GM21786 (cell line): ENCODE results near the gene ATP6V0A4.
"Not testable (repeated sequence)": the region's sequence is repeated elsewhere in the genome, so short reads cannot be mapped to it uniquely, and the experiment has no call there.

ENCODE experiments used
- ATAC-seq: cut with Tn5 transposase; IDR thresholded peaks from one replicate; pipeline ENCODE4 v1.9.1; 2021; ENCODE audit not compliant: unreplicated experiment

ATP6V0A4 gene

GRCh38 chr7:138804618-138805017, 6.6 kb upstream of the ATP6V0A4 start:
- no peak for ATAC-seq

GRCh38 chr7:138802706-138803105, 4.7 kb upstream of the ATP6V0A4 start:
- ATAC-seq = no peak

DNA sequence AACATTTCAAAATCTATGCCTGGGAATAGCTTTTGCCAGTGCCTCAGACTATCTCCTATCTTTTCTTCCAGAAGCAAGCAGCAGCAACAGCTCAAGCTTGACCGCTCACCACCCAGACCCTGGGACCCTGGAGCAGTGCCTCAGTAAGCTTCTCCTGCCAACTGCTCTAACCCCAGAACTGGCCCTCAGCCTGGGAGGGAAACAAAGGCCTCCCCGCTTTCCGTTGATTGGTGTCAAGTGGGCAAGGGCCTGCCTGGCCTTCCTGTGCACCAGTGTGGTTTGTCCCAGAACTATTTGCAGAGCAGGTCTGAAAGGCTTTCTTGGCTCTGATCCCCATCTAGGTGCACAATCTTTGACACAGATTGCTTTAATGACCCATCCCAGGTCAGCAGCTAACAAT, 3.3 kb upstream of the ATP6V0A4 start:
- ATAC-seq = no peak

- no peak for ATAC-seq
Measured at GRCh38 chr7:138799336-138800000, 1.5 kb upstream of the ATP6V0A4 start.

DNA sequence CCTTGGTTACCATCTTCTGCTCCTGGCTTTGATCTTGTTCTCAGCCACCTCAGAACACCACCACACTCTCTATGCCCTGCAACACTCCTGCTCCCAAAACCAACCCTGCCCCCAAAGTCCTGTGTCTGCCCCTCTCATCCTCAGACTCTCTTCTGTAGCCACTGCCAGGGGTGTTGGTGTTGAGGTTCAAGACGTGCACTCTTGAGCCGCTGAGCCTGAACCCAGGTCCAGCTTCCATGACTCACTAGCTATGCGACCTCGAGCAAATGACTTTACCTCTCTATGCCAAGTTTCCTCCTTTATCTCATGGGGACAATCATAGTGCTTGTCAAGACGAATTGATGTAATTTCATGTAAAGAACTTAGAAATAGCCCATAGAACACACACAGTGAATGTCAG, 840 bp upstream of the ATP6V0A4 start:
- no peak for ATAC-seq

DNA sequence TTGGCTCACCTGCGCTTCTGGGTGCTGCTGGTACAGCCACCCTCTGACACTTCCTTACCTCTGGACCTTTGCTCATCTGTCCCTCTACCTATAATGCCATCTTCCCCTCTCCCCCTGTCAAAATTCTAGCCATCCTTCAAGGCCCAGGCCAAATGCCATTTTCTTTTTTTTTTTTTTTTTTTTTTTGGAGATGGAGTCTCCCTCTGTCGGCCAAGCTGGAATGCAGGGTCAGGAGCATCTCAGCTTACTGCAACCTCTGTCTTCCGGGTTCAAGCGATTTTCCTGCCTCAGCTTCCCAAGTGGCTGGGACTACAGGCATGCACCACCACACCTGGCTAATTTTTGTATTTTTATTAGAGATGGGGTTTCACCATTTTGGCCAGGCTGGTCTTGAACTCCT, 950 bp downstream of the ATP6V0A4 start:
- not testable (repeated sequence) for ATAC-seq

GRCh38 chr7:138796038-138796615, 1.9 kb downstream of the ATP6V0A4 start:
- ATAC-seq = no peak

GRCh38 chr7:138785587-138786437, 12.2 kb downstream of the ATP6V0A4 start:
- ATAC-seq = no peak

DNA sequence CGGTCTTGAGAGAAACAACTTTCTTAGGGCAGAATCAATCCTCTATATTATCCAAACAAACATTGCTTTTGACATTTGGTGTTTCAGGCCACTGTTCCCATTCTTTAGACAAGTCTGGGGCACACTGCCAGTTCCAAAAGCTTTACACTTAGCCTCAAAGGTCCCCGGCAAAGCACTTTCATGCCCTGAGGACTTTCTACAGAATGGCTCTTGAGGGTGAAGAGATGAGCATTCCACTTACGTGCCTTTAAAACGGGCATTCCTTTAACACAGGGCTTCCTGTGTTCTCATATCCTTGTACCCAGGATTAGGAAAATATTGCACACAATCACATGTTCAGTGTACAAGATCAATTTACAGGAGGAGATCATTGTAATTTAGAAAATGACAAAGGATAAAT, 13.3 kb downstream of the ATP6V0A4 start:
- no peak for ATAC-seq

- no peak for ATAC-seq
Measured at GRCh38 chr7:138781004-138781403, 17.0 kb downstream of the ATP6V0A4 start.

DNA sequence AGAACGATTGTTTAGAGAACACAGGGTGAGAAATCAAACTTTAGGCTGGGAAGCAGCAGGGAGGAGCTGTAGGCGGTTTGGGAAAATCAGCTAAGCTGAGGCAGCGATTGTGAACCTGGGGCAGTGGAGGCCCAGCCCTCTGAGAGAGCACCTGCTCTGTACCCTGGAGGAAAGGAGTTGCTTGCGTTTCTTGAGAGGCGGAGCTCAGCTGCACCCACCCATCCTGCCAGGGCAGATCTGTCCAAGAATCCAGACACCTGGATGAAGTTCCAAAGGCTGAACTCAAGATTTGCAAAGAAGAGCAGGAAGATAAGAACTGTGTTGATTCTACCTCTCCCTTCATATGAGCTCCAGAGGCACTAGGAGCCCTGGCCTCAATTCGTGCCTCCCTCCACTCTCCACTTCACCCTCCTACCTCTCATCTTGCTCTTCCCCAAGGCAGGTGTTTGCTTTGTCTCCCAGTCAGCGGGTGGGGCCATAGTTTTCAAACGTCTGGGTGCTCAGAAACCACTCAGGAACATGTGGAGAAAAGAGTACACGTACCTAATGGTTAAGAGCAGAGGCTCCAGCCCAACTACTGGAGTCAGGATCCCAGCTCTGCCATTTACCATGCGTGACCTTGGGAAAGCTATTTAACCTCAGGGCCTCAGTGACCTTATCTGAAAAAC, 21.7 kb downstream of the ATP6V0A4 start:
- no peak for ATAC-seq

GRCh38 chr7:138773817-138774216, 24.2 kb downstream of the ATP6V0A4 start:
- no peak for ATAC-seq

- no peak for ATAC-seq
Measured at GRCh38 chr7:138773176-138773575, 24.8 kb downstream of the ATP6V0A4 start.

GRCh38 chr7:138770904-138771303, 27.1 kb downstream of the ATP6V0A4 start:
- no peak for ATAC-seq

GRCh38 chr7:138768241-138768640, 29.8 kb downstream of the ATP6V0A4 start:
- ATAC-seq = no peak

DNA sequence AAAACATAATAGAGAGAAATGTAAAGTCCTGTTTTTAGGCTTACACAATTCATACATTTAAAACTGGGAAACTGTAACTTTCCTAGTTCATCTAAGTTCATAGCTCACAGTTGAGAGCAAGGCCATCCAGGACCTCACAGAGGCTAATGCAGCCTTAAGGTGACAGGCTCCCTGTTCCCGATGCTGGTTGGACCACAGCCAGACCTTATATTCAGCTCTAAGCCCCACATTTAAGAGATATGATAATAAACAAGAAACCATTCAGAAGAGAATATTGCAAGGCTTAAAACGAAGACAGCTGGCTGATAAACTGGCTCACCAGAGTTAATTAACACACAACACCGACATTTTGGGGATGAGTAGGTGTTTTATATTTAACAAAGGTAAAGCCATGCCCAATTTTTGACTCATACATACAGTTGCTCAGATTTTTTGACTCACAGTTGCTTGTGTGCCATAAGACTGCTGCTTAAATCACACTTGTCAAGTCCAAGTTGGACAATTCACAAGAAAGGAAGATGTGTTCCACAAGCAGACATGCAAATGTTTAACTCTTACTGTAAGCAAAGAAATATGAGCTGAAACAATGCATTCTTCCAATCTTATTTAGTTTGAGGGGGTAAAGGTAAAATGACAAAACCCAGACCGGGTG, 41.3 kb downstream of the ATP6V0A4 start:
- no peak for ATAC-seq

- ATAC-seq = no peak
Measured at GRCh38 chr7:138755842-138756590, 42.0 kb downstream of the ATP6V0A4 start.

GRCh38 chr7:138755331-138755747, 42.7 kb downstream of the ATP6V0A4 start:
- ATAC-seq = no peak

DNA sequence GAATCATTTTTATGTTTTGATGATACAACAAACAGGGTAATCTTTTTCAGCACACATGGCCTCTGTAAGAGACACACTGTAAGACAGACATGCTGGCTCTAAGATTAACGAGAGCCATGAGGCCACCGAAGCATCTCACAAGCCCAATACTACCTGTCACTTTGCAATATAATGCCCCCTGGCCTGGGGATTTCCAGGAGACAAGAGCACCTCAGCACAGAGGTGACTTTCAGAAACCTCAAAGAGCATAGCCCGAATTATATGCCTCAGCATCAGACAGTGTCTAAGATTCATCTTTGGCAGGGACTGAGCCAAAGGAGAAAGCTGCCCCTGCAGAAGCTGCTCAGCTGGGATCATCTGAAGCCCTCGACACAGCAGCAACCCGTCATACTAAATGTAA, 44.4 kb downstream of the ATP6V0A4 start:
- no peak for ATAC-seq

GRCh38 chr7:138753150-138753518, 44.9 kb downstream of the ATP6V0A4 start:
- ATAC-seq = no peak
